HepG2 (cell line): ENCODE measurements around the gene CGREF1. TPM values are rescaled to one million over a fixed set of nuclear protein-coding genes. Genes with fewer than 3 reads are reported as not detected.

ENCODE experiments used
- AHDC1 ChIP-seq: sonication (generic); formaldehyde crosslinking; IDR thresholded peaks from 2 replicates; pipeline ENCODE4 v1.5.1; 2020; ENCODE audit warnings: mild to moderate bottlenecking, missing genetic modification reagents, borderline replicate concordance
- ATF7-NPFF ChIP-seq: sonication (generic); formaldehyde crosslinking; IDR thresholded peaks from 2 replicates; pipeline ENCODE4 v1.8.1; 2023; ENCODE audit warnings: mild to moderate bottlenecking, low read depth, missing genetic modification reagents, moderate library complexity
- BORCS8-MEF2B ChIP-seq: sonication (generic); formaldehyde crosslinking; IDR thresholded peaks from 2 replicates; pipeline ENCODE4 v1.8.0; 2022; ENCODE audit warnings: mild to moderate bottlenecking, missing genetic modification reagents
- CBX5 ChIP-seq: sonication (generic); formaldehyde crosslinking; IDR thresholded peaks from 2 replicates; pipeline ENCODE4 v1.4.0; 2020; ENCODE audit warnings: missing genetic modification reagents, borderline replicate concordance
- ERF ChIP-seq: IDR thresholded peaks from 2 replicates; pipeline ENCODE4 v1.6.1; 2018; ENCODE audit warnings: missing biosample characterization, missing genetic modification reagents
- HIC2 ChIP-seq: sonication (generic); formaldehyde crosslinking; IDR thresholded peaks from 2 replicates; pipeline ENCODE4 v1.9.0; 2022; ENCODE audit warnings: low read depth, missing genetic modification reagents
- HNF4G ChIP-seq, 2 experiments: sonication (generic) in 1 of 2; formaldehyde crosslinking in 1 of 2; IDR thresholded peaks; 2 replicates each; pipeline versions ENCODE4 v1.4.0 to v1.6.1; 2011 to 2020; ENCODE audit warnings: borderline replicate concordance in 2 of 2, low read depth in 2 of 2, mild to moderate bottlenecking in 2 of 2, low read length in 1 of 2, missing genetic modification reagents in 1 of 2, moderate library complexity in 1 of 2
- HOMEZ ChIP-seq: IDR thresholded peaks from 2 replicates; pipeline ENCODE4 v1.6.1; 2016; ENCODE audit warnings: low read depth
- polyA plus RNA-seq, 8 experiments: library from polyadenylated mRNA; depleted of rRNA in 3 of 8; stranded (reverse) in 7 of 8; unstranded in 1 of 8; fragments of >200 nt; fragmentation: Illumina TruSeq in 4 of 8; extraction: Trizol in 4 of 8; gene quantifications; 2 replicates each; pipeline versions ENCODE4 v1.2.1 to v1.2.3, GENCODE V29; 2011 to 2016; ENCODE audit warnings: low read depth in 4 of 8, missing spikeins in 1 of 8, mixed read lengths in 1 of 8; ENCODE audit not compliant: insufficient read depth in 1 of 8
- total RNA-seq, 5 experiments: library from RNA; depleted of rRNA; stranded (reverse); fragments of >200 nt; fragmentation: Illumina TruSeq; extraction: Trizol; gene quantifications; 2 replicates each; pipeline ENCODE4 v1.2.3, GENCODE V29; 2016; ENCODE audit warnings: low read depth in 1 of 5
- TF ChIP-seq, protein P1 (sequence below): sonication (generic); formaldehyde crosslinking; IDR thresholded peaks from 2 replicates; pipeline ENCODE4 v1.4.0; 2020; ENCODE audit warnings: missing genetic modification reagents
- TF ChIP-seq, protein P2 (sequence below): sonication (generic); formaldehyde crosslinking; IDR thresholded peaks from 2 replicates; pipeline ENCODE4 v1.5.0; 2020; ENCODE audit warnings: mild to moderate bottlenecking, missing genetic modification reagents, borderline replicate concordance

CGREF1 gene
- total and polyA plus RNA-seq, 2 of the 13 experiments (the other 11 are each of a cell fraction or from before 2014, with no cell fraction given), result 13.9 to 23.4 TPM

DNA sequence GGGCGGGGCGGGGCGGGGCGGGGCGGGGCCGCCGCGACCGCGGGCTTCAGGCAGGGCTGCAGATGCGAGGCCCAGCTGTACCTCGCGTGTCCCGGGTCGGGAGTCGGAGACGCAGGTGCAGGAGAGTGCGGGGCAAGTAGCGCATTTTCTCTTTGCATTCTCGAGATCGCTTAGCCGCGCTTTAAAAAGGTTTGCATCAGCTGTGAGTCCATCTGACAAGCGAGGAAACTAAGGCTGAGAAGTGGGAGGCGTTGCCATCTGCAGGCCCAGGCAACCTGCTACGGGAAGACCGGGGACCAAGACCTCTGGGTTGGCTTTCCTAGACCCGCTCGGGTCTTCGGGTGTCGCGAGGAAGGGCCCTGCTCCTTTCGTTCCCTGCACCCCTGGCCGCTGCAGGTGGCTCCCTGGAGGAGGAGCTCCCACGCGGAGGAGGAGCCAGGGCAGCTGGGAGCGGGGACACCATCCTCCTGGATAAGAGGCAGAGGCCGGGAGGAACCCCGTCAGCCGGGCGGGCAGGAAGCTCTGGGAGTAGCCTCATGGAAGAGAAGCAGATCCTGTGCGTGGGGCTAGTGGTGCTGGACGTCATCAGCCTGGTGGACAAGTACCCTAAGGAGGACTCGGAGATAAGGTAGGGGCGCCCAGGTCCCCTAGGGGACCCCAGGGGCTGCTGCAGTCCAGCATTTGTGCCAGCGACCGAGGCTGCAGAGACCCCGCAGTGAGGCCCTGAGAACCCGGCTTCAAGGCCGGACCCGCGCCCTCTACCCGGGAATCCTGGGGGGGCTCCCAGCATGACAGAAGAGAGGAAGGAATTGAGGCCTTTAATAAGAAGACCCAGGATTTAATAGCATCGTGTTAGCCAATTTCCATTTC, 32.0 kb downstream of the CGREF1 start, which contains the start of gene KHK (continued):
- TF ChIP-seq HIC2 (CRISPR knock-in tag) (no peak; the same call in none of the 2 replicates), HOMEZ (CRISPR knock-in tag) (no peak), AHDC1 (CRISPR knock-in tag) (no peak), ATF7-NPFF (CRISPR knock-in tag) (0 out of 2 replicates have a peak, but pooled peaks have one; percentile 43), CBX5 (no peak), BORCS8-MEF2B (CRISPR knock-in tag) (0 out of 2 replicates have a peak, but pooled peaks have one; percentile 16), ERF (CRISPR knock-in tag) (peak; percentile 11; the same call in 1 of the 2 replicates), HNF4G (IDR thresholded peaks at IDR 0.05; ENCODE audit: borderline replicate concordance, low read depth, low read length) (no peak), HNF4G (CRISPR knock-in tag; IDR thresholded peaks at IDR 0.05; ENCODE audit: borderline replicate concordance, low read depth) (no peak)
- TF ChIP-seq, protein P1, sequence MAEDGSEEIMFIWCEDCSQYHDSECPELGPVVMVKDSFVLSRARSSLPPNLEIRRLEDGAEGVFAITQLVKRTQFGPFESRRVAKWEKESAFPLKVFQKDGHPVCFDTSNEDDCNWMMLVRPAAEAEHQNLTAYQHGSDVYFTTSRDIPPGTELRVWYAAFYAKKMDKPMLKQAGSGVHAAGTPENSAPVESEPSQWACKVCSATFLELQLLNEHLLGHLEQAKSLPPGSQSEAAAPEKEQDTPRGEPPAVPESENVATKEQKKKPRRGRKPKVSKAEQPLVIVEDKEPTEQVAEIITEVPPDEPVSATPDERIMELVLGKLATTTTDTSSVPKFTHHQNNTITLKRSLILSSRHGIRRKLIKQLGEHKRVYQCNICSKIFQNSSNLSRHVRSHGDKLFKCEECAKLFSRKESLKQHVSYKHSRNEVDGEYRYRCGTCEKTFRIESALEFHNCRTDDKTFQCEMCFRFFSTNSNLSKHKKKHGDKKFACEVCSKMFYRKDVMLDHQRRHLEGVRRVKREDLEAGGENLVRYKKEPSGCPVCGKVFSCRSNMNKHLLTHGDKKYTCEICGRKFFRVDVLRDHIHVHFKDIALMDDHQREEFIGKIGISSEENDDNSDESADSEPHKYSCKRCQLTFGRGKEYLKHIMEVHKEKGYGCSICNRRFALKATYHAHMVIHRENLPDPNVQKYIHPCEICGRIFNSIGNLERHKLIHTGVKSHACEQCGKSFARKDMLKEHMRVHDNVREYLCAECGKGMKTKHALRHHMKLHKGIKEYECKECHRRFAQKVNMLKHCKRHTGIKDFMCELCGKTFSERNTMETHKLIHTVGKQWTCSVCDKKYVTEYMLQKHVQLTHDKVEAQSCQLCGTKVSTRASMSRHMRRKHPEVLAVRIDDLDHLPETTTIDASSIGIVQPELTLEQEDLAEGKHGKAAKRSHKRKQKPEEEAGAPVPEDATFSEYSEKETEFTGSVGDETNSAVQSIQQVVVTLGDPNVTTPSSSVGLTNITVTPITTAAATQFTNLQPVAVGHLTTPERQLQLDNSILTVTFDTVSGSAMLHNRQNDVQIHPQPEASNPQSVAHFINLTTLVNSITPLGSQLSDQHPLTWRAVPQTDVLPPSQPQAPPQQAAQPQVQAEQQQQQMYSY, result 0 out of 2 replicates have a peak, but pooled peaks have one; percentile 10
- TF ChIP-seq, protein P2, sequence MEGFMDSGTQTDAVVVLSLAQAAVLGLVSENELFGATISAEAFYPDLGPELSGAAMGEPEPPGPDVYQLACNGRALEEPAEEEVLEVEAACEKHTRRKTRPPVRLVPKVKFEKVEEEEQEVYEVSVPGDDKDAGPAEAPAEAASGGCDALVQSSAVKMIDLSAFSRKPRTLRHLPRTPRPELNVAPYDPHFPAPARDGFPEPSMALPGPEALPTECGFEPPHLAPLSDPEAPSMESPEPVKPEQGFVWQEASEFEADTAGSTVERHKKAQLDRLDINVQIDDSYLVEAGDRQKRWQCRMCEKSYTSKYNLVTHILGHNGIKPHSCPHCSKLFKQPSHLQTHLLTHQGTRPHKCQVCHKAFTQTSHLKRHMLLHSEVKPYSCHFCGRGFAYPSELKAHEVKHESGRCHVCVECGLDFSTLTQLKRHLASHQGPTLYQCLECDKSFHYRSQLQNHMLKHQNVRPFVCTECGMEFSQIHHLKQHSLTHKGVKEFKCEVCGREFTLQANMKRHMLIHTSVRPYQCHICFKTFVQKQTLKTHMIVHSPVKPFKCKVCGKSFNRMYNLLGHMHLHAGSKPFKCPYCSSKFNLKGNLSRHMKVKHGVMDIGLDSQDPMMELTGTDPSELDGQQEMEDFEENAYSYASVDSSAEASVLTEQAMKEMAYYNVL (CRISPR knock-in tag), result 0 out of 2 replicates have a peak, but pooled peaks have one; percentile 21
